ENCODE measurements around the gene PRPF8.

DNA sequence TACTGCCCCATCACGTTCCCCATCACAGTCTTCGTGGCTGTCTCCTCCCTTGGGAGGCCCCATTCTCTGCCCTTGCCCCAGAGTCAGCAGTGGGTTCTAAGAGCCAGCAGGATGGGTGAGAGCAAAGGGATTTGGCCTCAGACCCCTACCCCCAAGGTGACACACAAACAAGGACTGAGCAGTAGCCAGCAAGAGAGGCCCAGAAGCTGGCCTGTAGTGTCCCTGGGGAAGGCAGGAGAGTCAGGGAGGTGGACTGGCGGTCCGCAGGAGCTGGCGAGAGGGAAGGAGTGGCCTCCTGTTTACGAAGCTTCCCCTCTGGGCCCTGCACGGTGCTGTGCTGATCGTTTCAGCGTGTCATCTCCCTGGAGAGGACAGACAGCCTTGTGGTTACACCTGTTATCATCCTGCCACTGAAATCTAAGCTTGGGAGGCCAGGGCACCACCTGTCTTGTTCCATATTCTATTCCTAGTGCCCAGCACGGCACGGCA, 48.2 kb upstream of the PRPF8 start:
- TF ChIP-seq, protein P1, sequence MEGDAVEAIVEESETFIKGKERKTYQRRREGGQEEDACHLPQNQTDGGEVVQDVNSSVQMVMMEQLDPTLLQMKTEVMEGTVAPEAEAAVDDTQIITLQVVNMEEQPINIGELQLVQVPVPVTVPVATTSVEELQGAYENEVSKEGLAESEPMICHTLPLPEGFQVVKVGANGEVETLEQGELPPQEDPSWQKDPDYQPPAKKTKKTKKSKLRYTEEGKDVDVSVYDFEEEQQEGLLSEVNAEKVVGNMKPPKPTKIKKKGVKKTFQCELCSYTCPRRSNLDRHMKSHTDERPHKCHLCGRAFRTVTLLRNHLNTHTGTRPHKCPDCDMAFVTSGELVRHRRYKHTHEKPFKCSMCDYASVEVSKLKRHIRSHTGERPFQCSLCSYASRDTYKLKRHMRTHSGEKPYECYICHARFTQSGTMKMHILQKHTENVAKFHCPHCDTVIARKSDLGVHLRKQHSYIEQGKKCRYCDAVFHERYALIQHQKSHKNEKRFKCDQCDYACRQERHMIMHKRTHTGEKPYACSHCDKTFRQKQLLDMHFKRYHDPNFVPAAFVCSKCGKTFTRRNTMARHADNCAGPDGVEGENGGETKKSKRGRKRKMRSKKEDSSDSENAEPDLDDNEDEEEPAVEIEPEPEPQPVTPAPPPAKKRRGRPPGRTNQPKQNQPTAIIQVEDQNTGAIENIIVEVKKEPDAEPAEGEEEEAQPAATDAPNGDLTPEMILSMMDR (IDR thresholded peaks at IDR 0.05), result no peak
- TF ChIP-seq POLR2A (IDR thresholded peaks at IDR 0.05), result no peak
